HL-60/S4 treated with phorbol 12-myristate 13-acetate at 8.2 ng/mL for 4 days and 3 days (cell line): ENCODE data around the gene CDK11A.
"Not testable (repeated sequence)": the region's sequence is repeated elsewhere in the genome, so short reads cannot be mapped to it uniquely, and the experiment has no call there.

Experiments
- in situ Hi-C: fragments of 300-500 bp; cut with MboI; formaldehyde crosslinking; loops from 2 replicates; pipeline ENCODE4 v1.15.0; 2022; ENCODE audit warnings: low sequenced_read_pairs

Gene CDK11A

DNA sequence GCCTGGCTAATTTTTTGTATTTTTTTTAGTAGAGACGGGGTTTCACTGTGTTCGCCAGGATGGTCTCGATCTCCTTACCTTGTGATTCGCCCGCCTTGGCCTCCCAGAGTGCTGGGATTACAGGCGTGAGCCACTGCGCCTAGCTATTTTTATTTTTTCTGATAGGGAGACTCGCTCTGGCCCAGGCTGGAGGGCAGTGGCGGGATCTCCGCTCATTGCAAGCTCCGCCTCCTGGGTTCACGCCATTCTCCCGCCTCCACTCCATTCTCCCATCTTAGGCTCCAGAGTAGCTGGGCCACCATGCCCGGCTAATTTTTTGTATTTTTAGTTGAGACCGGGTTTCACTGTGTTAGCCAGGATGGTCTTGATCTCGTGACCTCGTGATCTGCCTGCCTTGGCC, 1.9 kb upstream of the CDK11A start:
- in situ Hi-C loops: not testable (repeated sequence)

DNA sequence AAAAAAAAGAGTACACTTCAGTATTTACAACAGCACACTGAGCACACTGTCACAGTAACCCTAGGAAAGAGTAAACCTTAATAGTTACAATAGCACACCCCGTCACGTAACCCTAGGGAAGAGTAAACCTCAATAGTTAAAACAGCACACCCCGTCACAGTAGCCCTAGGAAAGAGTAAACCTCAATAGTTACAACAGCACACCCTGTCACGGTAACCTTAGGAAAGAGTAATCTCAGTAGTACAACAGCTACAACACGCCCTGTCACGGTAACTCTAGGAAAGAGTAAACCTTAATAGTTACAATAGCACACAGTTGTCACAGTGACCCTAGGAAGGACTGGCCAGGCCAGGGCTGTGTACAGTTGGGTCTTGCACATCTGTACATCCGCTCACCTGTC, 3.0 kb downstream of the CDK11A start:
- in situ Hi-C loops: no loop called here

- in situ Hi-C loops: not testable (repeated sequence)
Measured at GRCh38 chr1:1715109-1715883, 8.9 kb downstream of the CDK11A start.

DNA sequence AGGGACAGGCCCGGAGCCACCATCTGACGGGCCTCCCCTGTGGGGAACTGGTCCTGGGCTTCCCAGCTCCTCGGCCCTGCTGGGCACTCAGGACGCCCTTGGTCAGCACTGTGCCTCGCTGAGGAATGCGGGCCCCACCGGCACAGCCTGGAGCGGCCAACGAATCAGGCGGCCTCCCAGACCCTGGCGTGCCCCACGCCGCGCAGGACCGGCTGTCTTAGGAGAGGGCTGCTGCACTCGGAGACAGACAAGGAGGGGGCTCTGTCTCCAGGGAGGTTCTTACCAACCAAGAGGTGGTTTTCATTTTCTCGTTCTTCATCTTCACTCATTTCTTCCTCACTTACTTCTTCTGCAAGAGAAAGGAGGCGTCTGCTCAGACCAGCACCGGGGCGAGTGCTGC, 16.3 kb downstream of the CDK11A start:
- in situ Hi-C loops: not testable (repeated sequence)

DNA sequence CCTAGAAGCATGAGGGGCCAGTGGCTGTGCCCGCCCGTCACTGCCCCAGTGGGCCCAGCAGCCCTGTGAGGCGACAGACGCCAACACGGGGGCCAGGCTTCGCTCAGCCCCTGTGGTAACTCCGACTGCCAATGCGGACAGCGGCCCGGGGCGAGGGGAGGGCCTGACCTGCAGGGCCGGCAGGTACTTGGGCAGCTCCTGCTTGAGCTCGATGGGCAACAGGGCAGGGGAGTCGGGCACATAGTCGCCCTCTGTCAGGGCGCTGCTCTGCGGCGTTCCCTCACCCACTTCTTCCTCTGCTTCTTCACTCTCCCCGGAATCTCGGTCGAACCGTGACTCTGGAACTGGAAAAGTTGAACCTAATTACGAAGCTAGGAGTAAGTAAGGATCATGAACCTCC, 16.9 kb downstream of the CDK11A start:
- in situ Hi-C loops: not testable (repeated sequence)

- in situ Hi-C loops: not testable (repeated sequence)
Measured at GRCh38 chr1:1705623-1706022, 18.5 kb downstream of the CDK11A start.

- in situ Hi-C loops: not testable (repeated sequence)
Measured at GRCh38 chr1:1704284-1704957, 19.7 kb downstream of the CDK11A start.

DNA sequence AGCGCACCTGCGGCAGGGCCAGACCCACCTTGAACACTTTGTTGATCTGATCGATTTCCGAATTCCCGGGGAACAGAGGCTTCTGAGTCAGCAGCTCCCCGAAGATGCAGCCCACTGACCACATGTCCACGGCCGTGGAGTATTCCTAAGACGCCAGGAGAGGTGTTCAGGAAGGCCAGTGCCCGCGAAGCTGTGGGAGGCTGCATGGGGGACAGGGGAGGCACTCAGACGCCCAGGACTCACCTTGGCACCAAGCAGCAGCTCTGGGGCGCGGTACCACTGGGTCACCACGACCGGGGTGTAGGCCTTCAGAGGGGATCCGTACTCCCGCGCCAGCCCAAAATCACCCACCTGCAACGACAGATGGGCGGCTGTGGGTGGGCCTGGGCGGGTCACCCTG, 20.4 kb downstream of the CDK11A start:
- in situ Hi-C loops: no loop called here

GRCh38 chr1:1702506-1702905, 21.7 kb downstream of the CDK11A start:
- in situ Hi-C loops: not testable (repeated sequence)

DNA sequence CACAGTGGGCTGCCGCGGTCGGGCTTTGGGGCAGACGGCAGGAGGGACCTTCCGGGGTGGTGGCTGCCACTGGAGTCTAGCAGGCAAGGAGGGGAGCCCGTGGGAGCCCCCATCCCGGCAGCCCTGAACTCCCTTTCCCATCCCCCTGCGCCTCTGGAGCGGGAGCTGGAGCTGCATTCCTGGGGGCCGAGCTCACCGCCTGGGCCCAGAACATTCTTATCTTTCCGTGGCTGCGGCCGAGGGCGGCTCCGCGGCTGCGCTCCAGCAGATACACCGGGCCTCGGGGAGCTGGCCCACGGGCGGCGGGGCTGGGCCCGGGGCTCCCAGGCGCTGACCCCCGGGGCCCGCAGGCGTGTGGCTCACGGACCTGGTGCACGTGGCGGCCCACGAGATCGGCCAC, 23.6 kb downstream of the CDK11A start:
- in situ Hi-C loops: not testable (repeated sequence)

GRCh38 chr1:1700067-1700466, 24.1 kb downstream of the CDK11A start:
- in situ Hi-C loops: not testable (repeated sequence)

GRCh38 chr1:1699061-1699460, 25.1 kb downstream of the CDK11A start:
- in situ Hi-C loops: not testable (repeated sequence)

- in situ Hi-C loops: not testable (repeated sequence)
Measured at GRCh38 chr1:1697358-1698183, 26.6 kb downstream of the CDK11A start.

DNA sequence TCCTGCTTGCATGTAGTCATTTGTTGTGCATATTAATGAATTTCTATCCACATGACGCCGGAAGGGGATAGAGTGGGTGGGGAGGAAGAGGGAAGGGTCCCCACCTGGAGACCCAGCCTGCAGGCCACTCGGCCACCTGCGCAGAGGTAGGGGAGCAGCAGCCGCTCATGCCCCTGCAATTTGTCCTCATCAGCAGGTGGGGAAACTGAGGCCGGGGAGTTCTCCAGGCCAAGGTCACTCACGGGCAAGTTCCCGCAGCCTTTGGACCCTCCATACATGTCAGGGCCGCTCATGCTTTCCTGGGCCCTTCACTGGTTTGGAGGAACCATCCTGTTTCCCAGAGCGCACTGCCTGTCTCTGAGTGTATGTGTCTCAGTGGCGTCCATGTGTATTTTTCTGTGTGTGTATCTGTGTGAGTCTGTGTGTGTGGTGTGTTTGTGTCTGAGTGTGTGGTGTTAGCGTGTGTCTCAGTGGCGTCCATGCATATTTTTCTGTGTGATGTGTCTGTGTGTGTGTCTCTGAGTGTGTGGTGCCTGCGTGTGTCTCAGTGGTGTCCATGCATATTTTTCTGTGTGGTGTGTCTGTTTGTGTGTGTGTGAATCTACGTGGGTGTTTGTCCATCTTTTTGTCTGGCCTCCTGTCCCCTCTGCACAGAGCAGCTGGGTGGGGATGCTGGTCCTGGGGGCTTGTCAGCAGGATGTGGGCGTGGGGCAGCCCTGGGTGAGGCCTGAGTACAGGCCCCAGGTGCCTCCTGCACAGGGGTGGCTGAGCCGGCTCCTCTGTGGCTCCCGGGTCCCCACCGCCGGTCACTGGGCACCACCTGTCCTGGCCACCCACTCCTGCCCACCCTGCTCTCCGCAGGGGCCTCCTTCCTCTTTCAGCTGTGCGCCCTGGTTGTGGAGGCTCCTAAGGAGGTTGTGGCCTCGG, 27.5 kb downstream of the CDK11A start:
- in situ Hi-C loops: not testable (repeated sequence)

- in situ Hi-C loops: not testable (repeated sequence)
Measured at GRCh38 chr1:1692714-1693647, 31.2 kb downstream of the CDK11A start, which contains the start of gene SLC35E2B. Gene SLC35E2B (minus strand): TSS chr1:1692795. CDS start chr1:1676699, 16,096 bp downstream.

GRCh38 chr1:1692324-1692713, 31.8 kb downstream of the CDK11A start:
- in situ Hi-C loops: not testable (repeated sequence)

DNA sequence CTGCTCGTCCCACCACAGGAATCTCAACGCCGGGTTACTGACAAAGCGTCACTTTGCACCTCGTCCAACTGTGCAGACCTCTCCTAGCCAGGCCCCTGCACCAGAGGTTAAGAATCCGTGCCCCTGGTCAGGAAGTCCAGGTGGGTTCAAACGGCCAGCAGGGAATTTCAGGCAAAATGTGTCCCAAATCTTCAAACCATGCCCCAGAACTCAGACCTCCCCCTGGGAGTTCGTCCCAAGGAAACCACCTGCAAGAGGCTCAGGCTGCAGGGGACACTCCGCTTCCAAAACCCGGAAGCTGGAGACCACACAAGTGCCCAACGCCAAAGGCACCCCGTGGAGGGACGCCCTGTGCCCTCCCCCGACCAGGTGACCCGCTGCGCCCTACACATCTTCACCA, 32.7 kb downstream of the CDK11A start:
- in situ Hi-C loops: not testable (repeated sequence)

- in situ Hi-C loops: not testable (repeated sequence)
Measured at GRCh38 chr1:1689526-1689925, 34.6 kb downstream of the CDK11A start.

DNA sequence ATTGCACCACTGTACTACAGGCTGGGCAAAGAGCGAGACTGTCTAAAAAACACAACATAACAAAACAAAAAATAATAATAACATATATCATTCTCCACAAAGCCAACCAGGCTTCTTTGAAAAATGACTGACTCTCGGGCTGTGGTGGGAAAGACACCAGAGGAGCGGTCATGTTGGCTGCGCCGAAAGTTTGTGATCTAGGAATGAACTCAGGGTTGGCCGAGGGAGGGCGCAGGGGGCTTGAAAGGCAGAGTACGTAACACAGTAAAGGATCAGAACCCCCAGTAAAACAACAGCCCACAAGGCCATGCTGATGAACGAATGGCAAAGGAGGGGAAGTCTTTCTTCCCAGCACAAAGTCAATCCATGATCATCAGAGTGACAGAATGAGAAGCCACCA, 36.3 kb downstream of the CDK11A start:
- in situ Hi-C loops: no loop called here
